Thyroid gland (tissue), 4 donors: ENCODE results near the gene PCDH1. TPM values are rescaled to one million over a fixed set of nuclear protein-coding genes. Genes with fewer than 3 reads are reported as not detected.

Experiments used
- DNase-seq, 2 donors: peaks; one replicate each; pipeline ENCODE4 v3.0.0-alpha.2; 2019
- H3K27ac ChIP-seq, 3 donors: fragments of 200-600 bp; sonication (generic); 1 replicate in 2 of 3; 2 replicates in 1 of 3; pipeline ENCODE4 v1.5.1; 2016 to 2019; ENCODE audit warnings: mild to moderate bottlenecking in 1 of 3, moderate library complexity in 1 of 3
- H3K27me3 ChIP-seq: fragments of 200-600 bp; sonication (generic); one replicate; pipeline ENCODE4 v1.5.1; 2019
- H3K36me3 ChIP-seq, 2 donors: fragments of 200-600 bp; sonication (generic); one replicate each; pipeline ENCODE4 v1.5.1; 2016 to 2019
- H3K4me1 ChIP-seq, 2 donors: fragments of 200-600 bp; sonication (generic); one replicate each; pipeline ENCODE4 v1.5.1; 2017 to 2019
- H3K4me3 ChIP-seq, 3 donors: fragments of 200-600 bp; sonication (generic); replicated peaks in 1 of 3; 1 replicate in 2 of 3; 2 replicates in 1 of 3; pipeline ENCODE4 v1.5.1; 2016; ENCODE audit warnings: mild to moderate bottlenecking in 1 of 3
- H3K9me3 ChIP-seq: fragments of 200-600 bp; sonication (generic); one replicate; pipeline ENCODE4 v1.5.1; 2017
- CTCF ChIP-seq, 6 experiments: fragments of 200-600 bp in 3 of 6; fragments of 450-650 bp in 3 of 6; sonication (generic) in 3 of 6; IDR thresholded peaks; one replicate each; pipeline ENCODE4 v1.5.1; 2016 to 2019; ENCODE audit warnings: antibody characterized with exemption in 6 of 6, mild to moderate bottlenecking in 2 of 6, inconsistent platforms in 1 of 6, moderate library complexity in 1 of 6
- POLR2A ChIP-seq, 2 donors: fragments of 450-650 bp; IDR thresholded peaks; one replicate each; pipeline ENCODE4 v1.6.1; 2017; ENCODE audit warnings: antibody characterized with exemption in 2 of 2, mild to moderate bottlenecking in 2 of 2, moderate library complexity in 1 of 2
- WGBS, 2 donors: methylation state at CpG; one replicate each; pipeline ENCODE4 v1.1.5; 2017; 5-methylcytosine and 5-hydroxymethylcytosine counted together
- intact Hi-C: fragments of 100-400 bp; cut with DNase I; formaldehyde crosslinking; loops from one replicate; pipeline ENCODE4 v1.15.1; 2023
- total RNA-seq, 4 donors: library from RNA; depleted of rRNA; stranded (reverse); fragments of >200 nt; gene quantifications; one replicate each; pipeline ENCODE4 v1.2.3, GENCODE V29; 2016

The PCDH1 gene
- total RNA-seq, 4 donors from 2014 or later: 23.4 to 76.2 (median 37.5) TPM

- 3 to 4% methylated on average over 10 to 22 of the region's 35 CpGs for WGBS, 2 donors
- no peaks in the 10 kb centered on the region for H3K9me3 ChIP-seq
- H3K36me3 ChIP-seq: no peaks in the 10 kb centered on the region
- no peak overlapping the region for H3K27ac ChIP-seq
- H3K4me1 ChIP-seq: peaks cover 4 to 15% of the 10 kb centered on the region in 2 donors
- no peak overlapping the region for H3K4me3 ChIP-seq
- H3K27me3 ChIP-seq: no peaks in the 10 kb centered on the region
- DNase-seq: peak in 1 of 2 donors; percentile 57
- intact Hi-C loops: loop anchor here (10.0 kb wide), 1 partner anchor 71 kb away; the partner anchor contains the start of gene PCDH12
- TF ChIP-seq CTCF (IDR thresholded peaks at IDR 0.05) (no peak), POLR2A (IDR thresholded peaks at IDR 0.05) (no peak)
These were observed 5.1 kb upstream of the PCDH1 start for GRCh38 chr5:141883184-141883891.

GRCh38 chr5:141882594-141883183 lies 4.5 kb upstream of the PCDH1 start:
- Histone ChIP-seq H3K27ac (no peak overlapping the region), H3K27me3 (no peaks in the 10 kb centered on the region), H3K36me3 (no peaks in the 10 kb centered on the region), H3K4me1 (peaks cover 5 to 15% of the 10 kb centered on the region in 2 donors), H3K9me3 (no peaks in the 10 kb centered on the region), H3K4me3 (no peak overlapping the region)
- WGBS, 2 donors: 15% methylated on average over 13 of the region's 13 CpGs
- no peak for TF ChIP-seq POLR2A (IDR thresholded peaks at IDR 0.05)
- TF ChIP-seq CTCF (IDR thresholded peaks at IDR 0.05): no peak
- intact Hi-C loops: loop anchor here (10.0 kb wide), 1 partner anchor 72 kb away; the partner anchor contains the start of gene PCDH12
- no peak for DNase-seq

- no peak for DNase-seq
- H3K27ac ChIP-seq: no peak overlapping the region
- no peaks in the 10 kb centered on the region for H3K9me3 ChIP-seq
- intact Hi-C loops: loop anchor here (10.0 kb wide), 1 partner anchor 73 kb away; the partner anchor contains the start of gene PCDH12
- H3K36me3 ChIP-seq: no peaks in the 10 kb centered on the region
- WGBS, 2 donors: 24 to 27% methylated on average over 4 of the region's 4 CpGs
- peaks cover 11 to 15% of the 10 kb centered on the region in 2 donors for H3K4me1 ChIP-seq
- TF ChIP-seq CTCF (IDR thresholded peaks at IDR 0.05) (no peak), POLR2A (IDR thresholded peaks at IDR 0.05) (no peak)
- H3K27me3 ChIP-seq: no peaks in the 10 kb centered on the region
- no peak overlapping the region for H3K4me3 ChIP-seq
These were observed 3.7 kb upstream of the PCDH1 start for GRCh38 chr5:141881886-141882285.

GRCh38 chr5:141880961-141881801 lies 3.0 kb upstream of the PCDH1 start:
- no peaks in the 10 kb centered on the region for H3K27me3 ChIP-seq
- H3K36me3 ChIP-seq: no peaks in the 10 kb centered on the region
- H3K4me3 ChIP-seq: no peak overlapping the region
- 33 to 41% methylated on average over 8 of the region's 8 CpGs for WGBS, 2 donors
- DNase-seq: no peak
- no peak overlapping the region for H3K27ac ChIP-seq
- no peaks in the 10 kb centered on the region for H3K9me3 ChIP-seq
- intact Hi-C loops: loop anchor here (10.0 kb wide), 1 partner anchor 74 kb away; the partner anchor contains the start of gene PCDH12
- TF ChIP-seq CTCF (IDR thresholded peaks at IDR 0.05): no peak
- TF ChIP-seq POLR2A (IDR thresholded peaks at IDR 0.05): no peak
- peaks cover 11 to 15% of the 10 kb centered on the region in 2 donors for H3K4me1 ChIP-seq
